Stimulated activated CD4-positive, alpha-beta T cell treated with anti-CD3 and anti-CD28 coated beads, Interleukin-1b, Interleukin-23, amount 100 ng/mL, for 24 hours (primary cell): ENCODE measurements around the gene WDR82.

Experiments used
- DNase-seq, 4 experiments: peaks; one replicate each; pipeline ENCODE4 v3.0.0-alpha.2; 2020; ENCODE audit warnings: low read depth in 4 of 4, low spot score in 1 of 4

The WDR82 gene

GRCh38 chr3:52310861-52311575, 32.6 kb upstream of the WDR82 start:
- DNase-seq, result peak in 3 of 4 experiments; percentile 3 to 19 (median 6)

GRCh38 chr3:52308308-52308707, 29.9 kb upstream of the WDR82 start:
- no peak for DNase-seq

GRCh38 chr3:52306978-52307377, 28.5 kb upstream of the WDR82 start:
- no peak for DNase-seq

- DNase-seq, result no peak
These were observed 27.5 kb upstream of the WDR82 start for GRCh38 chr3:52305926-52306325.

GRCh38 chr3:52303811-52304210, 25.4 kb upstream of the WDR82 start:
- no peak for DNase-seq

- DNase-seq, result no peak
These were observed 24.1 kb upstream of the WDR82 start for GRCh38 chr3:52302426-52303145.

- no peak for DNase-seq
These were observed 21.6 kb upstream of the WDR82 start for GRCh38 chr3:52299879-52300611.

- DNase-seq, result no peak
These were observed 20.9 kb upstream of the WDR82 start for GRCh38 chr3:52299247-52299878.

- DNase-seq, result no peak
These were observed 20.0 kb upstream of the WDR82 start for GRCh38 chr3:52298149-52299098.

GRCh38 chr3:52297242-52298148, 19.0 kb upstream of the WDR82 start:
- DNase-seq, result no peak

- DNase-seq, result no peak
These were observed 17.3 kb upstream of the WDR82 start for GRCh38 chr3:52295671-52296208.

GRCh38 chr3:52294320-52295150, 16.1 kb upstream of the WDR82 start:
- DNase-seq, result no peak

- DNase-seq, result no peak
These were observed 15.3 kb upstream of the WDR82 start for GRCh38 chr3:52293491-52294319.

- DNase-seq, result no peak
These were observed 14.0 kb upstream of the WDR82 start for GRCh38 chr3:52292247-52293065.

GRCh38 chr3:52291508-52292181, 13.2 kb upstream of the WDR82 start:
- DNase-seq, result peak in 1 of 4 experiments; percentile 18
